GM21360 (cell line): ENCODE data around the gene WDR45.
"Not testable (repeated sequence)": the region's sequence is repeated elsewhere in the genome, so short reads cannot be mapped to it uniquely, and the experiment has no call there.

Source experiments
- ATAC-seq: cut with Tn5 transposase; IDR thresholded peaks from one replicate; pipeline ENCODE4 v1.9.1; 2021; ENCODE audit warnings: mild to moderate bottlenecking, moderate library complexity; ENCODE audit not compliant: unreplicated experiment

Gene WDR45

GRCh38 chrX:49079489-49080428, at the start of gene WDR45:
Gene WDR45 (minus strand): TSS chrX:49079887. CDS start chrX:49078095, 1,792 bp downstream.
- ATAC-seq: peak; percentile 56

- ATAC-seq: no peak
These were observed 49.7 kb upstream of the WDR45 start for GRCh38 chrX:49129427-49129826.

GRCh38 chrX:49127742-49128258, 48.1 kb upstream of the WDR45 start:
- ATAC-seq: not testable (repeated sequence)

GRCh38 chrX:49122499-49122898, 42.8 kb upstream of the WDR45 start:
- no peak for ATAC-seq

GRCh38 chrX:49120091-49120490, 40.4 kb upstream of the WDR45 start:
- no peak for ATAC-seq

- no peak for ATAC-seq
These were observed 37.9 kb upstream of the WDR45 start for GRCh38 chrX:49117581-49117980.

GRCh38 chrX:49116716-49117115, 37.0 kb upstream of the WDR45 start:
- no peak for ATAC-seq

GRCh38 chrX:49116076-49116475, 36.4 kb upstream of the WDR45 start:
- ATAC-seq: no peak

- ATAC-seq: no peak
These were observed 32.1 kb upstream of the WDR45 start for GRCh38 chrX:49111791-49112190.

- no peak for ATAC-seq
These were observed 30.7 kb upstream of the WDR45 start for GRCh38 chrX:49110417-49110816.

- no peak for ATAC-seq
These were observed 29.0 kb upstream of the WDR45 start for GRCh38 chrX:49108641-49109040.

- no peak for ATAC-seq
These were observed 27.2 kb upstream of the WDR45 start for GRCh38 chrX:49106930-49107329.

GRCh38 chrX:49106296-49106695, 26.6 kb upstream of the WDR45 start:
- ATAC-seq: no peak

GRCh38 chrX:49103637-49104036, 23.9 kb upstream of the WDR45 start:
- ATAC-seq: no peak

- no peak for ATAC-seq
These were observed 22.5 kb upstream of the WDR45 start for GRCh38 chrX:49102190-49102589.

GRCh38 chrX:49101629-49101984, 21.9 kb upstream of the WDR45 start:
- ATAC-seq: no peak

- peak; percentile 85 for ATAC-seq
These were observed 21.3 kb upstream of the WDR45 start for GRCh38 chrX:49100704-49101628.

- ATAC-seq: no peak
These were observed 16.7 kb upstream of the WDR45 start for GRCh38 chrX:49096419-49096818.

GRCh38 chrX:49089553-49089952, 9.9 kb upstream of the WDR45 start:
- no peak for ATAC-seq

GRCh38 chrX:49082271-49082871, 2.7 kb upstream of the WDR45 start:
- ATAC-seq: no peak

- no peak for ATAC-seq
These were observed 1.7 kb downstream of the WDR45 start for GRCh38 chrX:49077941-49078340.
